Measurements from ENCODE around the gene ABCC12. TPM values are rescaled to one million over a fixed set of nuclear protein-coding genes. Genes with fewer than 3 reads are reported as not detected.

The ABCC12 gene
- total and polyA plus RNA-seq, 2 donors (not counting 1 experiment from before 2014, with no cell fraction given) = not detected

- no peaks in the 10 kb centered on the region for H3K36me3 ChIP-seq (replicated peaks in 1 of 2; ENCODE audit: control extremely low read depth in 1 of 2, control insufficient read depth in 1 of 2, extremely low read depth in 1 of 2, insufficient read depth in 2 of 2, low read length in 1 of 2)
- H3K9me3 ChIP-seq (ENCODE audit: control extremely low read depth in 1 of 3, control insufficient read depth in 2 of 3, insufficient read depth in 1 of 3, low read length in 2 of 3) = peaks cover 0 to 6% (median 0%) of the 10 kb centered on the region in 3 donors
- H2AFZ ChIP-seq (ENCODE audit: insufficient read depth, low read depth, low read length, poor library complexity, severe bottlenecking) = no peak overlapping the region
- H3K4me3 Mint-ChIP-seq = no peak overlapping the region
- intact Hi-C loops (cut with micrococcal nuclease) = no loop called here
- H3K9ac ChIP-seq (ENCODE audit: low read length) = no peak overlapping the region
- H3K27ac Mint-ChIP-seq = no peak overlapping the region
- no peak overlapping the region for H3K4me2 ChIP-seq (replicated peaks; ENCODE audit: low read depth, low read length, poor library complexity, severe bottlenecking)
- POLR2A ChIA-PET = no interaction called here
- CTCF ChIA-PET = no interaction called here
- H3K27me3 ChIP-seq (replicated peaks in 1 of 4; ENCODE audit: control extremely low read depth in 1 of 4, control insufficient read depth in 3 of 4, insufficient read depth in 4 of 4, low read length in 3 of 4) = peaks cover 0 to 5% (median 0%) of the 10 kb centered on the region in 4 experiments
- no peak overlapping the region for H3K4me3 ChIP-seq (ENCODE audit: control extremely low read depth in 1 of 5, extremely low read depth in 1 of 5, insufficient read depth in 1 of 5, low read depth in 2 of 5, low read length in 4 of 5)
- ATAC-seq (ENCODE audit: low read depth) = no peak
- peaks cover 4% of the 10 kb centered on the region for H3K9me3 Mint-ChIP-seq (ENCODE audit: insufficient read depth)
- H3K27ac ChIP-seq (ENCODE audit: low read length in 2 of 2) = no peak overlapping the region
- peaks cover 21% of the 10 kb centered on the region for H3K27me3 Mint-ChIP-seq
- no peak for TF ChIP-seq CTCF (IDR thresholded peaks at IDR 0.05)
- TF ChIP-seq EZH2 (IDR thresholded peaks at IDR 0.05; ENCODE audit: borderline replicate concordance, insufficient read depth, low read depth, low read length, poor library complexity, severe bottlenecking) = no peak
- no peak for DNase-seq
- H3K4me1 Mint-ChIP-seq = no peaks in the 10 kb centered on the region
- 94% methylated on average over 9 of the region's 9 CpGs for WGBS (ENCODE audit: insufficient coverage)
- no peaks in the 10 kb centered on the region for H3K79me2 ChIP-seq (ENCODE audit: control insufficient read depth, insufficient read depth, low read length)
- H4K20me1 ChIP-seq (ENCODE audit: control insufficient read depth, insufficient read depth, low read length, poor library complexity, severe bottlenecking) = no peaks in the 10 kb centered on the region
- H3K4me1 ChIP-seq (ENCODE audit: control insufficient read depth in 2 of 2, insufficient read depth in 2 of 2, low read length in 2 of 2) = no peaks in the 10 kb centered on the region
Observed at GRCh38 chr16:48143812-48144368, 11.9 kb downstream of the ABCC12 start.

- peaks cover 17% of the 10 kb centered on the region for H3K27me3 Mint-ChIP-seq
- CTCF ChIA-PET = no interaction called here
- H3K36me3 ChIP-seq (replicated peaks in 1 of 2; ENCODE audit: control extremely low read depth in 1 of 2, control insufficient read depth in 1 of 2, extremely low read depth in 1 of 2, insufficient read depth in 2 of 2, low read length in 1 of 2) = no peaks in the 10 kb centered on the region
- no peaks in the 10 kb centered on the region for H3K27me3 ChIP-seq (replicated peaks in 1 of 4; ENCODE audit: control extremely low read depth in 1 of 4, control insufficient read depth in 3 of 4, insufficient read depth in 4 of 4, low read length in 3 of 4)
- POLR2A ChIA-PET = no interaction called here
- H3K27ac ChIP-seq (ENCODE audit: low read length in 2 of 2) = no peak overlapping the region
- H3K9me3 ChIP-seq (ENCODE audit: control extremely low read depth in 1 of 3, control insufficient read depth in 2 of 3, insufficient read depth in 1 of 3, low read length in 2 of 3) = peaks cover 0 to 3% (median 0%) of the 10 kb centered on the region in 3 donors
- H3K4me1 ChIP-seq (ENCODE audit: control insufficient read depth in 2 of 2, insufficient read depth in 2 of 2, low read length in 2 of 2) = no peaks in the 10 kb centered on the region
- ATAC-seq (ENCODE audit: low read depth) (no peak), DNase-seq (no peak)
- H2AFZ ChIP-seq (ENCODE audit: insufficient read depth, low read depth, low read length, poor library complexity, severe bottlenecking) = no peak overlapping the region
- H3K27ac Mint-ChIP-seq = no peak overlapping the region
- no peak overlapping the region for H3K4me3 ChIP-seq (ENCODE audit: control extremely low read depth in 1 of 5, extremely low read depth in 1 of 5, insufficient read depth in 1 of 5, low read depth in 2 of 5, low read length in 4 of 5)
- H4K20me1 ChIP-seq (ENCODE audit: control insufficient read depth, insufficient read depth, low read length, poor library complexity, severe bottlenecking) = no peaks in the 10 kb centered on the region
- intact Hi-C loops (cut with micrococcal nuclease) = no loop called here
- no peak overlapping the region for H3K4me2 ChIP-seq (replicated peaks; ENCODE audit: low read depth, low read length, poor library complexity, severe bottlenecking)
- no peaks in the 10 kb centered on the region for H3K4me1 Mint-ChIP-seq
- H3K9me3 Mint-ChIP-seq (ENCODE audit: insufficient read depth) = no peaks in the 10 kb centered on the region
- H3K9ac ChIP-seq (ENCODE audit: low read length) = no peak overlapping the region
- no peaks in the 10 kb centered on the region for H3K79me2 ChIP-seq (ENCODE audit: control insufficient read depth, insufficient read depth, low read length)
- no peak for TF ChIP-seq EZH2 (IDR thresholded peaks at IDR 0.05; ENCODE audit: borderline replicate concordance, insufficient read depth, low read depth, low read length, poor library complexity, severe bottlenecking)
- TF ChIP-seq CTCF (IDR thresholded peaks at IDR 0.05) = no peak
- H3K4me3 Mint-ChIP-seq = no peak overlapping the region
- 98% methylated on average over 5 of the region's 6 CpGs for WGBS (ENCODE audit: insufficient coverage)
Observed at GRCh38 chr16:48140821-48141220, 15.0 kb downstream of the ABCC12 start.
